Heart left ventricle (tissue), 13 donors: ENCODE results near the gene DAB1.

Source experiments
- CTCF ChIP-seq, 12 donors: fragments of 200-600 bp; sonication (generic) in 4 of 12; IDR thresholded peaks; one replicate each; pipeline versions ENCODE4 v1.5.0 to v1.8.0; 2018 to 2022; ENCODE audit warnings: antibody characterized with exemption in 12 of 12, mild to moderate bottlenecking in 5 of 12
- POLR2A ChIP-seq, 2 donors: fragments of 450-650 bp; IDR thresholded peaks; one replicate each; pipeline ENCODE4 v1.6.1; 2017; ENCODE audit warnings: antibody characterized with exemption in 2 of 2, mild to moderate bottlenecking in 2 of 2, moderate library complexity in 2 of 2
- donor health status: ischemic (EF 13 %, LVEDD 7.1; RV severe dilation, severe dysfunction).
- donor health status: DM: no; HTN: yes; CAD: no.
- donor health status: DM: no; HTN: no; CAD: no.
- donor health status: ischemic (EF 25% LVEDD 6.9; RV normal size, moderate dysfunction).
- donor health status: ischemic (EF 25% LVEDD 5.7; RV mildly dilated, moderate dysfunction).
- donor health status: ischemic (EF 35%, LVEDD 5.7; RV mildly dilated, moderate dysfunction).
- donor health status: nonischemic (EF 11% LVEDD 7.7; RV severe dilation, severe dysfunction).
- donor health status: DM: yes; HTN: yes; CAD: no.
- donor health status: PGD.
- donor health status: ischemic (EF 29% LVEDD 5.4; RV normal size, mild dysfunction).
- donor health status: nonischemic (EF 23%, LVEDD 6.1; RV moderate dilation, normal function).

- TF ChIP-seq CTCF (IDR thresholded peaks at IDR 0.05) (no peak), POLR2A (IDR thresholded peaks at IDR 0.05) (no peak)
Measured at GRCh38 chr1:57026624-57027354, 397.1 kb downstream of the DAB1 start.
